Measurements from ENCODE around the gene SFRP2.

- TF ChIP-seq, protein P1, sequence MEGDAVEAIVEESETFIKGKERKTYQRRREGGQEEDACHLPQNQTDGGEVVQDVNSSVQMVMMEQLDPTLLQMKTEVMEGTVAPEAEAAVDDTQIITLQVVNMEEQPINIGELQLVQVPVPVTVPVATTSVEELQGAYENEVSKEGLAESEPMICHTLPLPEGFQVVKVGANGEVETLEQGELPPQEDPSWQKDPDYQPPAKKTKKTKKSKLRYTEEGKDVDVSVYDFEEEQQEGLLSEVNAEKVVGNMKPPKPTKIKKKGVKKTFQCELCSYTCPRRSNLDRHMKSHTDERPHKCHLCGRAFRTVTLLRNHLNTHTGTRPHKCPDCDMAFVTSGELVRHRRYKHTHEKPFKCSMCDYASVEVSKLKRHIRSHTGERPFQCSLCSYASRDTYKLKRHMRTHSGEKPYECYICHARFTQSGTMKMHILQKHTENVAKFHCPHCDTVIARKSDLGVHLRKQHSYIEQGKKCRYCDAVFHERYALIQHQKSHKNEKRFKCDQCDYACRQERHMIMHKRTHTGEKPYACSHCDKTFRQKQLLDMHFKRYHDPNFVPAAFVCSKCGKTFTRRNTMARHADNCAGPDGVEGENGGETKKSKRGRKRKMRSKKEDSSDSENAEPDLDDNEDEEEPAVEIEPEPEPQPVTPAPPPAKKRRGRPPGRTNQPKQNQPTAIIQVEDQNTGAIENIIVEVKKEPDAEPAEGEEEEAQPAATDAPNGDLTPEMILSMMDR (IDR thresholded peaks at IDR 0.05; ENCODE audit: low read depth, low read length): peak; percentile 45
- TF ChIP-seq POLR2A (IDR thresholded peaks at IDR 0.05; ENCODE audit: extremely low read depth, insufficient read length) (no peak), MYC (IDR thresholded peaks at IDR 0.05; ENCODE audit: low read depth, low read length) (no peak)
- TF ChIP-seq, protein P2, sequence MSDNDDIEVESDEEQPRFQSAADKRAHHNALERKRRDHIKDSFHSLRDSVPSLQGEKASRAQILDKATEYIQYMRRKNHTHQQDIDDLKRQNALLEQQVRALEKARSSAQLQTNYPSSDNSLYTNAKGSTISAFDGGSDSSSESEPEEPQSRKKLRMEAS (IDR thresholded peaks at IDR 0.05; ENCODE audit: low read depth, low read length): no peak
Measured at GRCh38 chr4:153785910-153786721, 2.8 kb downstream of the SFRP2 start.
